Measurements from ENCODE around the gene LIMK1.

GRCh38 chr7:74058486-74058885 is 25.1 kb upstream of the LIMK1 start:
- no peak for TF ChIP-seq CTCF (conservative IDR thresholded peaks at IDR 0.05)
- no peak for TF ChIP-seq ZFX (IDR thresholded peaks at IDR 0.05)
